ENCODE data around the gene UBA7.

UBA7 gene

GRCh38 chr3:49813497-49814174, at the start of gene UBA7:
Gene UBA7 (minus strand): TSS chr3:49813953. CDS start chr3:49813787, 166 bp downstream.
- Histone ChIP-seq H3K4me3 (ENCODE audit: severe bottlenecking) (peak within 1 kb of the TSS; percentile 22), H3K27ac (ENCODE audit: poor library complexity, severe bottlenecking) (no peak within 1 kb of the TSS), H3K4me1 (ENCODE audit: insufficient read depth, poor library complexity, severe bottlenecking) (no peaks in the 10 kb centered on the region)

GRCh38 chr3:49859576-49860305, 46.0 kb upstream of the UBA7 start:
- Histone ChIP-seq H3K27ac (ENCODE audit: poor library complexity, severe bottlenecking) (no peak overlapping the region), H3K27me3 (ENCODE audit: insufficient read depth, poor library complexity, severe bottlenecking) (peaks cover 3% of the 10 kb centered on the region), H3K4me1 (ENCODE audit: insufficient read depth, poor library complexity, severe bottlenecking) (peaks cover 3% of the 10 kb centered on the region), H3K4me3 (ENCODE audit: severe bottlenecking) (no peak overlapping the region), H3K36me3 (ENCODE audit: low read depth) (no peaks in the 10 kb centered on the region), H3K9me3 (ENCODE audit: severe bottlenecking) (no peaks in the 10 kb centered on the region)
- ATAC-seq (ENCODE audit: low read depth) (no peak), DNase-seq (ENCODE audit: low spot score) (peak; percentile 54)
- no peak for TF ChIP-seq CTCF (IDR thresholded peaks at IDR 0.05; ENCODE audit: poor library complexity, severe bottlenecking)

More at GRCh38 chr3:49813497-49814174, at the start of gene UBA7:
- ATAC-seq (ENCODE audit: low read depth) (peak; percentile 73), DNase-seq (ENCODE audit: low spot score) (no peak)
- Histone ChIP-seq H3K9me3 (ENCODE audit: severe bottlenecking) (no peaks in the 10 kb centered on the region), H3K36me3 (ENCODE audit: low read depth) (no peaks in the 10 kb centered on the region), H3K27me3 (ENCODE audit: insufficient read depth, poor library complexity, severe bottlenecking) (no peaks in the 10 kb centered on the region)
- no peak for TF ChIP-seq CTCF (IDR thresholded peaks at IDR 0.05; ENCODE audit: poor library complexity, severe bottlenecking)

- peak; percentile 95 for ATAC-seq (ENCODE audit: low read depth)
- TF ChIP-seq CTCF (IDR thresholded peaks at IDR 0.05; ENCODE audit: poor library complexity, severe bottlenecking), result no peak
- Histone ChIP-seq H3K27me3 (ENCODE audit: insufficient read depth, poor library complexity, severe bottlenecking) (no peaks in the 10 kb centered on the region), H3K4me3 (ENCODE audit: severe bottlenecking) (peak within 1 kb of the TSS; percentile 60), H3K27ac (ENCODE audit: poor library complexity, severe bottlenecking) (peak within 1 kb of the TSS; percentile 12), H3K36me3 (ENCODE audit: low read depth) (0 out of 2 replicates have a peak, but pooled peaks cover 7% of the 10 kb centered on the region), H3K4me1 (ENCODE audit: insufficient read depth, poor library complexity, severe bottlenecking) (peaks cover 3% of the 10 kb centered on the region), H3K9me3 (ENCODE audit: severe bottlenecking) (no peaks in the 10 kb centered on the region)
- peak; percentile 89 for DNase-seq (ENCODE audit: low spot score)
These were observed 42.6 kb upstream of the UBA7 start, which contains the start of gene TRAIP for GRCh38 chr3:49856181-49857005. Gene TRAIP (minus strand): TSS chr3:49856564. CDS start chr3:49856453, 111 bp downstream.

GRCh38 chr3:49855662-49856061, 41.9 kb upstream of the UBA7 start:
- no peak for TF ChIP-seq CTCF (IDR thresholded peaks at IDR 0.05; ENCODE audit: poor library complexity, severe bottlenecking)
- DNase-seq (ENCODE audit: low spot score) (no peak), ATAC-seq (ENCODE audit: low read depth) (no peak)
- peak overlapping the region; percentile 60 for H3K4me3 ChIP-seq (ENCODE audit: severe bottlenecking)
- H3K27me3 ChIP-seq (ENCODE audit: insufficient read depth, poor library complexity, severe bottlenecking), result no peaks in the 10 kb centered on the region
- no peaks in the 10 kb centered on the region for H3K9me3 ChIP-seq (ENCODE audit: severe bottlenecking)
- H3K27ac ChIP-seq (ENCODE audit: poor library complexity, severe bottlenecking), result peak overlapping the region; percentile 12
- peaks cover 7% of the 10 kb centered on the region for H3K4me1 ChIP-seq (ENCODE audit: insufficient read depth, poor library complexity, severe bottlenecking)
- 0 out of 2 replicates have a peak, but pooled peaks cover 7% of the 10 kb centered on the region for H3K36me3 ChIP-seq (ENCODE audit: low read depth)
